ENCODE results near the gene ASAP3. TPM values are rescaled to one million over a fixed set of nuclear protein-coding genes. Genes with fewer than 3 reads are reported as not detected.
A peak's percentile ranks its signal among the peaks of the same experiment; 100 is the strongest.

ASAP3 gene
- total and polyA plus RNA-seq, 9 of the 15 experiments (the other 6 are each of a cell fraction or from before 2014, with no cell fraction given), result 1.7 to 31.2 (median 17.4) TPM

DNA sequence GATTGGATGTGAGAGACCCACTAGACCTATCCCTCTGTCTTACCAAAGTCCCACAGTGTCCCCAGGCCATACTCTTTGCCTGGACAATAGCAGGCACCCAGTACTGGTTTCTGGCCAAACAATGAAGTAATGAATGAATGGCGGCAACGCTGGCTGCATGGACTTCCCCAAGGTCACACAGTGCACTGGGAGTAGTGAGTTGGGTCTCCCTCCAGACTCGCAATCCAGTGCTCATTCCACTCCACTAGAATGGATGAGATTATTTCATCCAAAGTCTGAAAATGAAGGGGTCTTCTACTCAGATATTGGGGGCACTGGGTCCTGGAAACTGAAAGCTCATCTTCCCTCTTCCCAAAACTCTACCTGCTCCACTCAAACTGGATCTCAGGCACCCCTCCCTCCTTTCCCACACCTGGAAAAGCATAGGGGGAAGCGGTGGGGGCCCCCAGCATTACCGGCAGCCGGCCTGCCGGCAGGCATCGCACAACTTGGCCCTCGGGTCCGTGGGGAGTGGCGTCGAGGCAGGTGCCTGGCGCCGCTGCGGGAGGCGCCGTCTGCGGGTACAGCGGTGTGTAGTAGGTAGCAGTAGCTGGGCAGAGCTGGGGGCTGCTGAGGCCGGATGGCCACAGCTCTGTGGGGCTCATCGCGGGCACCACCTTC is 46.2 kb upstream of the ASAP3 start (continued):
- TF ChIP-seq, protein P1, sequence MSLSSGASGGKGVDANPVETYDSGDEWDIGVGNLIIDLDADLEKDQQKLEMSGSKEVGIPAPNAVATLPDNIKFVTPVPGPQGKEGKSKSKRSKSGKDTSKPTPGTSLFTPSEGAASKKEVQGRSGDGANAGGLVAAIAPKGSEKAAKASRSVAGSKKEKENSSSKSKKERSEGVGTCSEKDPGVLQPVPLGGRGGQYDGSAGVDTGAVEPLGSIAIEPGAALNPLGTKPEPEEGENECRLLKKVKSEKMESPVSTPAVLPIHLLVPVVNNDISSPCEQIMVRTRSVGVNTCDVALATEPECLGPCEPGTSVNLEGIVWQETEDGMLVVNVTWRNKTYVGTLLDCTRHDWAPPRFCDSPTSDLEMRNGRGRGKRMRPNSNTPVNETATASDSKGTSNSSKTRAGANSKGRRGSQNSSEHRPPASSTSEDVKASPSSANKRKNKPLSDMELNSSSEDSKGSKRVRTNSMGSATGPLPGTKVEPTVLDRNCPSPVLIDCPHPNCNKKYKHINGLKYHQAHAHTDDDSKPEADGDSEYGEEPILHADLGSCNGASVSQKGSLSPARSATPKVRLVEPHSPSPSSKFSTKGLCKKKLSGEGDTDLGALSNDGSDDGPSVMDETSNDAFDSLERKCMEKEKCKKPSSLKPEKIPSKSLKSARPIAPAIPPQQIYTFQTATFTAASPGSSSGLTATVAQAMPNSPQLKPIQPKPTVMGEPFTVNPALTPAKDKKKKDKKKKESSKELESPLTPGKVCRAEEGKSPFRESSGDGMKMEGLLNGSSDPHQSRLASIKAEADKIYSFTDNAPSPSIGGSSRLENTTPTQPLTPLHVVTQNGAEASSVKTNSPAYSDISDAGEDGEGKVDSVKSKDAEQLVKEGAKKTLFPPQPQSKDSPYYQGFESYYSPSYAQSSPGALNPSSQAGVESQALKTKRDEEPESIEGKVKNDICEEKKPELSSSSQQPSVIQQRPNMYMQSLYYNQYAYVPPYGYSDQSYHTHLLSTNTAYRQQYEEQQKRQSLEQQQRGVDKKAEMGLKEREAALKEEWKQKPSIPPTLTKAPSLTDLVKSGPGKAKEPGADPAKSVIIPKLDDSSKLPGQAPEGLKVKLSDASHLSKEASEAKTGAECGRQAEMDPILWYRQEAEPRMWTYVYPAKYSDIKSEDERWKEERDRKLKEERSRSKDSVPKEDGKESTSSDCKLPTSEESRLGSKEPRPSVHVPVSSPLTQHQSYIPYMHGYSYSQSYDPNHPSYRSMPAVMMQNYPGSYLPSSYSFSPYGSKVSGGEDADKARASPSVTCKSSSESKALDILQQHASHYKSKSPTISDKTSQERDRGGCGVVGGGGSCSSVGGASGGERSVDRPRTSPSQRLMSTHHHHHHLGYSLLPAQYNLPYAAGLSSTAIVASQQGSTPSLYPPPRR (CRISPR knock-in tag; IDR thresholded peaks at IDR 0.05; ENCODE audit: borderline replicate concordance), result peak; percentile 22; the same call in 1 of the 2 replicates
- TF ChIP-seq RNF2 (IDR thresholded peaks at IDR 0.05) (no peak), MECOM (CRISPR knock-in tag; IDR thresholded peaks at IDR 0.05) (no peak), CHCHD3 (CRISPR knock-in tag; IDR thresholded peaks at IDR 0.05) (0 out of 2 replicates have a peak, but pooled peaks have one; percentile 47), NFRKB (IDR thresholded peaks at IDR 0.05; ENCODE audit: low read depth) (0 out of 2 replicates have a peak, but pooled peaks have one; percentile 30), NR2F6 (CRISPR knock-in tag; IDR thresholded peaks at IDR 0.05) (no peak), SPI1 (IDR thresholded peaks at IDR 0.05; ENCODE audit: borderline replicate concordance, low read depth, low read length) (no peak), SMAD3 (CRISPR knock-in tag; conservative IDR thresholded peaks at IDR 0.05) (no peak), NR1H2 (CRISPR knock-in tag; IDR thresholded peaks at IDR 0.05) (no peak), HCFC1 (IDR thresholded peaks at IDR 0.05; ENCODE audit: low read depth, low read length) (no peak), ZBTB1 (CRISPR knock-in tag; IDR thresholded peaks at IDR 0.05; ENCODE audit: borderline replicate concordance, low read depth) (no peak), GABPB1 (CRISPR knock-in tag; IDR thresholded peaks at IDR 0.05) (no peak), C11orf30 (IDR thresholded peaks at IDR 0.05; ENCODE audit: low read depth) (no peak), ESRRA (IDR thresholded peaks at IDR 0.05; ENCODE audit: borderline replicate concordance, low read depth) (peak; percentile 62; the same call in 1 of the 2 replicates)
- TF ChIP-seq, protein P2, sequence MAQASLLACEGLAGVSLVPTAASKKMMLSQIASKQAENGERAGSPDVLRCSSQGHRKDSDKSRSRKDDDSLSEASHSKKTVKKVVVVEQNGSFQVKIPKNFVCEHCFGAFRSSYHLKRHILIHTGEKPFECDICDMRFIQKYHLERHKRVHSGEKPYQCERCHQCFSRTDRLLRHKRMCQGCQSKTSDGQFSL (CRISPR knock-in tag; IDR thresholded peaks at IDR 0.05), result no peak
- TF ChIP-seq, protein P2 (tag; IDR thresholded peaks at IDR 0.05), result no peak
- TF ChIP-seq, protein P3, sequence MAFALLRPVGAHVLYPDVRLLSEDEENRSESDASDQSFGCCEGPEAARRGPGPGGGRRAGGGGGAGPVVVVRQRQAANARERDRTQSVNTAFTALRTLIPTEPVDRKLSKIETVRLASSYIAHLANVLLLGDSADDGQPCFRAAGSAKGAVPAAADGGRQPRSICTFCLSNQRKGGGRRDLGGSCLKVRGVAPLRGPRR (CRISPR knock-in tag; IDR thresholded peaks at IDR 0.05), result no peak
- TF ChIP-seq, protein P4, sequence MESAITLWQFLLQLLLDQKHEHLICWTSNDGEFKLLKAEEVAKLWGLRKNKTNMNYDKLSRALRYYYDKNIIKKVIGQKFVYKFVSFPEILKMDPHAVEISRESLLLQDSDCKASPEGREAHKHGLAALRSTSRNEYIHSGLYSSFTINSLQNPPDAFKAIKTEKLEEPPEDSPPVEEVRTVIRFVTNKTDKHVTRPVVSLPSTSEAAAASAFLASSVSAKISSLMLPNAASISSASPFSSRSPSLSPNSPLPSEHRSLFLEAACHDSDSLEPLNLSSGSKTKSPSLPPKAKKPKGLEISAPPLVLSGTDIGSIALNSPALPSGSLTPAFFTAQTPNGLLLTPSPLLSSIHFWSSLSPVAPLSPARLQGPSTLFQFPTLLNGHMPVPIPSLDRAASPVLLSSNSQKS (CRISPR knock-in tag; IDR thresholded peaks at IDR 0.05), result no peak
- TF ChIP-seq, protein P5, sequence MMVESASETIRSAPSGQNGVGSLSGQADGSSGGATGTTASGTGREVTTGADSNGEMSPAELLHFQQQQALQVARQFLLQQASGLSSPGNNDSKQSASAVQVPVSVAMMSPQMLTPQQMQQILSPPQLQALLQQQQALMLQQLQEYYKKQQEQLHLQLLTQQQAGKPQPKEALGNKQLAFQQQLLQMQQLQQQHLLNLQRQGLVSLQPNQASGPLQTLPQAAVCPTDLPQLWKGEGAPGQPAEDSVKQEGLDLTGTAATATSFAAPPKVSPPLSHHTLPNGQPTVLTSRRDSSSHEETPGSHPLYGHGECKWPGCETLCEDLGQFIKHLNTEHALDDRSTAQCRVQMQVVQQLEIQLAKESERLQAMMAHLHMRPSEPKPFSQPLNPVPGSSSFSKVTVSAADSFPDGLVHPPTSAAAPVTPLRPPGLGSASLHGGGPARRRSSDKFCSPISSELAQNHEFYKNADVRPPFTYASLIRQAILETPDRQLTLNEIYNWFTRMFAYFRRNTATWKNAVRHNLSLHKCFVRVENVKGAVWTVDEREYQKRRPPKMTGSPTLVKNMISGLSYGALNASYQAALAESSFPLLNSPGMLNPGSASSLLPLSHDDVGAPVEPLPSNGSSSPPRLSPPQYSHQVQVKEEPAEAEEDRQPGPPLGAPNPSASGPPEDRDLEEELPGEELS (CRISPR knock-in tag; IDR thresholded peaks at IDR 0.05; ENCODE audit: borderline replicate concordance), result 0 out of 2 replicates have a peak, but pooled peaks have one; percentile 21
